GM12801 (cell line): ENCODE data around the gene PEA15.

ENCODE experiments used
- TF ChIP-seq, protein P1 (sequence below): IDR thresholded peaks from one replicate; pipeline ENCODE4 v1.5.1; 2011; ENCODE audit warnings: control low read depth; ENCODE audit not compliant: insufficient read length; ENCODE audit errors: extremely low read depth

The PEA15 gene

GRCh38 chr1:160228431-160228830, 23.2 kb downstream of the PEA15 start:
- TF ChIP-seq, protein P1, sequence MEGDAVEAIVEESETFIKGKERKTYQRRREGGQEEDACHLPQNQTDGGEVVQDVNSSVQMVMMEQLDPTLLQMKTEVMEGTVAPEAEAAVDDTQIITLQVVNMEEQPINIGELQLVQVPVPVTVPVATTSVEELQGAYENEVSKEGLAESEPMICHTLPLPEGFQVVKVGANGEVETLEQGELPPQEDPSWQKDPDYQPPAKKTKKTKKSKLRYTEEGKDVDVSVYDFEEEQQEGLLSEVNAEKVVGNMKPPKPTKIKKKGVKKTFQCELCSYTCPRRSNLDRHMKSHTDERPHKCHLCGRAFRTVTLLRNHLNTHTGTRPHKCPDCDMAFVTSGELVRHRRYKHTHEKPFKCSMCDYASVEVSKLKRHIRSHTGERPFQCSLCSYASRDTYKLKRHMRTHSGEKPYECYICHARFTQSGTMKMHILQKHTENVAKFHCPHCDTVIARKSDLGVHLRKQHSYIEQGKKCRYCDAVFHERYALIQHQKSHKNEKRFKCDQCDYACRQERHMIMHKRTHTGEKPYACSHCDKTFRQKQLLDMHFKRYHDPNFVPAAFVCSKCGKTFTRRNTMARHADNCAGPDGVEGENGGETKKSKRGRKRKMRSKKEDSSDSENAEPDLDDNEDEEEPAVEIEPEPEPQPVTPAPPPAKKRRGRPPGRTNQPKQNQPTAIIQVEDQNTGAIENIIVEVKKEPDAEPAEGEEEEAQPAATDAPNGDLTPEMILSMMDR = no peak

- TF ChIP-seq, protein P1 = no peak
Observed at GRCh38 chr1:160232911-160233310, 27.7 kb downstream of the PEA15 start.

- TF ChIP-seq, protein P1 = no peak
Observed at GRCh38 chr1:160236806-160237205, 31.6 kb downstream of the PEA15 start.

- TF ChIP-seq, protein P1 = no peak
Observed at GRCh38 chr1:160237558-160237957, 32.4 kb downstream of the PEA15 start.

GRCh38 chr1:160238408-160238807, 33.2 kb downstream of the PEA15 start:
- TF ChIP-seq, protein P1 = no peak

DNA sequence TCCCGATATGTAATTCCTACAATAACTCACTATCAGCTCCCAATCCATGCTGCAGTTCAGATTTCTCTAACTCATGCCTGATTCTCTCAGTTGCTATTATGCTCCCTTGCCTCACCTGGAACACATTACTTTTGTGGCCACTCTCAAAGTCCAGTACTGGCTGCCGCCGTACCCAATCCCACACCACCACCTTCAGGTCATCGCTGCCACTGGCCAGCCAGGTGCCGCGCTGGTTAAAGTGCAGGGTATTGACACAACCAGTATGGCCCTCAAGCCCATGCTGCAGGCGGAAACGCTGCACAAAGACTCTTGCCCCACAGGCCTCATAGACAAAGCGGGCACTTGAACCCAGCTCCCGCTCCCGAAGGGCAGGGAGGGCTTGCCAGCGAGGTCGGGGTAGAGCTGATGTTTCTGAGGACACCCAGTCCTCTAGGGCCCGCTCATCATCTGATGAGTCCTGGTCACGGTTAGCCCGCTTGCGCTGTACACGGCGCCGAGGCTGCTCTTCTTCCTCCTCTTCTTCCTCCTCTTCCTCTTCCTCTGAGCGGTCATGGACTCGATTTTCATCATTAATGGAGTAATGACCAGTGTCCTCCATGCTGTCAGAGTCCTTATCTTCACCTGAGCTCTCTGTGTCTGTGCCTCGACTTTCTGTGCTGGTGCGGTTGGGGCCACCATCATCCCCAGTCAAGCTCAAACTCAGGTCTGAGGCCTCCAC, 34.6 kb downstream of the PEA15 start:
- TF ChIP-seq, protein P1 = no peak

DNA sequence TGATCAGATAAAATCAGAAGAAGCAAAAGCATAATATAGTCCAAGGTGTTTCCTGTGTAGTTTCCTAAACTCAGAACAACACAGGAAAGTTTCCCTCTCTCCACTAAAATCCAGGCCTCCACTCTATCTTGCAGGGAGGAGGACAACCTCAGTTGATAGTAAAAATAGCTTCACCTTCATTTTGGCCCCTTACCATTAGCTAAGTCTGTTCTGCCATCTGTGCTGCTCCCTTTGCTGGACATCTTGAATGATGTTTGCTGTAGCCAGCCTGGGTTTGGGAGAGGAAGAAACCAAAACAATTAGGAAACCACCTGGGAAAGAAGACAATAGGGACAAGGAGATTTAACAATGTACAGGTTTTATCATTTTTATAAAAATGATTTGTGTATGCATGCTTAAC, 38.6 kb downstream of the PEA15 start:
- TF ChIP-seq, protein P1 = no peak
